PC-3 (cell line): Measurements from ENCODE around the gene STX1A. TPM values are rescaled to one million over a fixed set of nuclear protein-coding genes. Genes with fewer than 3 reads are reported as not detected.

ENCODE experiments used
- ATAC-seq: fragments of 200-7000 bp; cut with Tn5 transposase; 2 replicates; pipeline ENCODE4 v1.9.1; 2020; ENCODE audit warnings: mild to moderate bottlenecking, moderate library complexity
- BruUV-seq: library from RNA; stranded (reverse); fragments of 400-500 nt; replicated peaks from 2 replicates; lab custom pipeline; 2021; lab: Mats Ljungman, UMichigan
- CTCF ChIA-PET: fragments of 300-600 bp; sonication (Branson Sonifier 250); formaldehyde crosslinking; loops from one replicate; lab custom pipeline; 2022; ENCODE audit warnings: antibody characterized with exemption; lab: Charles Lee
- POLR2A ChIA-PET: fragments of 300-600 bp; sonication (Branson Sonifier 250); formaldehyde crosslinking; loops from one replicate; lab custom pipeline; 2022; ENCODE audit warnings: antibody characterized with exemption; ENCODE audit not compliant: unreplicated experiment; lab: Charles Lee
- DNase-seq: peaks from one replicate; pipeline ENCODE4 v3.0.0-alpha.2; 2015
- H2AFZ ChIP-seq: fragments of 300-600 bp; sonication (generic); 2 replicates; pipeline ENCODE4 v1.6.0; 2016; ENCODE audit warnings: antibody characterized with exemption, low read length
- H3F3A ChIP-seq: fragments of 300-600 bp; sonication (generic); one replicate; pipeline ENCODE4 v1.6.0; 2017; ENCODE audit warnings: antibody characterized with exemption, low read length, control low read depth, mild to moderate bottlenecking; ENCODE audit not compliant: unreplicated experiment
- H3K27ac ChIP-seq: fragments of 300-600 bp; sonication (generic); 2 replicates; pipeline ENCODE4 v1.5.1; 2016; ENCODE audit warnings: mild to moderate bottlenecking, low read length
- H3K27me3 ChIP-seq: fragments of 300-600 bp; sonication (generic); 2 replicates; pipeline ENCODE4 v1.6.1; 2016; ENCODE audit warnings: low read length, mixed read lengths
- H3K36me3 ChIP-seq: fragments of 300-600 bp; sonication (generic); 2 replicates; pipeline ENCODE4 v1.6.1; 2016; ENCODE audit warnings: low read depth, mixed run types, low read length, mixed read lengths
- H3K4me1 ChIP-seq: fragments of 300-600 bp; sonication (generic); 2 replicates; pipeline ENCODE4 v1.5.1; 2016; ENCODE audit warnings: low read length; ENCODE audit not compliant: insufficient read depth
- H3K4me2 ChIP-seq: fragments of 300-600 bp; sonication (generic); 2 replicates; pipeline ENCODE4 v1.6.0; 2016; ENCODE audit warnings: low read length
- H3K4me3 ChIP-seq: fragments of 300-600 bp; sonication (generic); 2 replicates; pipeline ENCODE4 v1.5.1; 2016; ENCODE audit warnings: mild to moderate bottlenecking, low read length, mixed read lengths
- H3K79me2 ChIP-seq: fragments of 300-600 bp; sonication (generic); 2 replicates; pipeline ENCODE4 v1.6.1; 2017; ENCODE audit warnings: low read length, mixed read lengths
- H3K9ac ChIP-seq: fragments of 300-600 bp; sonication (generic); 2 replicates; pipeline ENCODE4 v1.6.0; 2016; ENCODE audit warnings: mild to moderate bottlenecking, low read length
- H3K9me2 ChIP-seq: fragments of 300-600 bp; sonication (generic); replicated peaks from 2 replicates; pipeline ENCODE4 v1.6.1; 2016; ENCODE audit warnings: mixed run types, low read length, mixed read lengths
- H3K9me3 ChIP-seq: fragments of 300-600 bp; sonication (generic); 2 replicates; pipeline ENCODE4 v1.6.1; 2016; ENCODE audit warnings: low read length, mixed read lengths
- H4K20me1 ChIP-seq: fragments of 300-600 bp; sonication (generic); 2 replicates; pipeline ENCODE4 v1.6.1; 2016; ENCODE audit warnings: low read length, mixed read lengths
- EZH2 ChIP-seq: fragments of 300-600 bp; sonication (generic); IDR thresholded peaks from one replicate; pipeline ENCODE4 v1.6.1; 2017; ENCODE audit warnings: antibody characterized with exemption, mild to moderate bottlenecking, low read length; ENCODE audit not compliant: unreplicated experiment
- EZH2phosphoT487 ChIP-seq: fragments of 300-600 bp; sonication (generic); IDR thresholded peaks from 2 replicates; pipeline ENCODE4 v1.6.1; 2018; ENCODE audit warnings: mild to moderate bottlenecking, antibody characterized with exemption, low read length, borderline replicate concordance
- intact Hi-C: fragments of 100-400 bp; cut with micrococcal nuclease; formaldehyde crosslinking; loops from 2 replicates; pipeline ENCODE4 v1.9.0; 2023
- total RNA-seq: library from RNA; depleted of rRNA; stranded (reverse); fragments of >200 nt; gene quantifications from 2 replicates; pipeline ENCODE4 v1.2.3, GENCODE V29; 2014
- TF ChIP-seq, protein P1 (sequence below): fragments of 300-600 bp; sonication (generic); conservative IDR thresholded peaks from 2 replicates; pipeline ENCODE4 v1.5.1; 2017; ENCODE audit warnings: antibody characterized with exemption, low read depth, mild to moderate bottlenecking, low read length

Gene STX1A
- total RNA-seq, 1 experiment from 2014 or later: 145 TPM

DNA sequence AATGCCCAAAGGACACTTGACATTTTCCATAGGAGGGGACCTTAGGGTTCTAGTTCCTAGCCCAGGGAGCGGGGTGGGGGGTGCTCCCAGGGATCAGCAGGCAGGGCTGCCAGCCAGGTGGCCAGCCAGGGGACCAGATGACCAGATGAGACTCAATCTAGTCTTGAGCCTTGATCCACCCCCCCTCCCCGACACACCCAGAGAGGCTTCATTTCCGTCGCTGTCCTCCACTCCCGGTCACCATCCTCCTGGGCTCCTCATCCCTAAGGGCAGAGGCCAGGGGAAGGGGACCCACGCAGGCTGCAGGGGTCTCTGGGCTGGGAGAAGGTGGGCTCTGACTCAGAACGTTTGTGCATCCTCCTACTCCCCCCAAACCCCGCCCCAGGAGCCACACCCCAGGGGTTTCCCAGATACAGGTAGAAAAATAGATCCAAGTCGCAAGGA lies 1.0 kb downstream of the STX1A start:
- ChIA-PET POLR2A (interaction anchor here (0.6 to 4.9 kb wide), 2 partner anchors 12 to 361 kb away, joined by 4 to 90 read pairs; no protein-coding TSS in a partner anchor), CTCF (no interaction called here)
- H3K4me1 ChIP-seq: peaks cover 55% of the 10 kb centered on the region
- H3K79me2 ChIP-seq: peaks cover 61% of the 10 kb centered on the region
- peaks cover 16% of the 10 kb centered on the region; the same call in 1 of the 2 replicates for H4K20me1 ChIP-seq
- peak; percentile 38 for DNase-seq
- H3K9me2 ChIP-seq: no peaks in the 10 kb centered on the region
- BruUV-seq: TSS peak; percentile 73
- H3K36me3 ChIP-seq: peaks cover 24% of the 10 kb centered on the region
- peak overlapping the region; percentile 100 for H3K27ac ChIP-seq
- H3F3A ChIP-seq: peaks cover 11% of the 10 kb centered on the region
- peak overlapping the region; percentile 95 for H3K4me3 ChIP-seq
- H3K9ac ChIP-seq: peak overlapping the region; percentile 100
- intact Hi-C loops: loop anchor here (2.0 to 5.0 kb wide), 2 partner anchors 14 to 51 kb away; partner anchors contain the start of gene VPS37D
- peak; percentile 3 for ATAC-seq
- H2AFZ ChIP-seq: no peak overlapping the region
- H3K27me3 ChIP-seq: no peaks in the 10 kb centered on the region
- TF ChIP-seq EZH2phosphoT487 (no peak), EZH2 (no peak)
- TF ChIP-seq, protein P1, sequence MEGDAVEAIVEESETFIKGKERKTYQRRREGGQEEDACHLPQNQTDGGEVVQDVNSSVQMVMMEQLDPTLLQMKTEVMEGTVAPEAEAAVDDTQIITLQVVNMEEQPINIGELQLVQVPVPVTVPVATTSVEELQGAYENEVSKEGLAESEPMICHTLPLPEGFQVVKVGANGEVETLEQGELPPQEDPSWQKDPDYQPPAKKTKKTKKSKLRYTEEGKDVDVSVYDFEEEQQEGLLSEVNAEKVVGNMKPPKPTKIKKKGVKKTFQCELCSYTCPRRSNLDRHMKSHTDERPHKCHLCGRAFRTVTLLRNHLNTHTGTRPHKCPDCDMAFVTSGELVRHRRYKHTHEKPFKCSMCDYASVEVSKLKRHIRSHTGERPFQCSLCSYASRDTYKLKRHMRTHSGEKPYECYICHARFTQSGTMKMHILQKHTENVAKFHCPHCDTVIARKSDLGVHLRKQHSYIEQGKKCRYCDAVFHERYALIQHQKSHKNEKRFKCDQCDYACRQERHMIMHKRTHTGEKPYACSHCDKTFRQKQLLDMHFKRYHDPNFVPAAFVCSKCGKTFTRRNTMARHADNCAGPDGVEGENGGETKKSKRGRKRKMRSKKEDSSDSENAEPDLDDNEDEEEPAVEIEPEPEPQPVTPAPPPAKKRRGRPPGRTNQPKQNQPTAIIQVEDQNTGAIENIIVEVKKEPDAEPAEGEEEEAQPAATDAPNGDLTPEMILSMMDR: no peak
- H3K4me2 ChIP-seq: peak overlapping the region; percentile 99
- no peaks in the 10 kb centered on the region for H3K9me3 ChIP-seq

DNA sequence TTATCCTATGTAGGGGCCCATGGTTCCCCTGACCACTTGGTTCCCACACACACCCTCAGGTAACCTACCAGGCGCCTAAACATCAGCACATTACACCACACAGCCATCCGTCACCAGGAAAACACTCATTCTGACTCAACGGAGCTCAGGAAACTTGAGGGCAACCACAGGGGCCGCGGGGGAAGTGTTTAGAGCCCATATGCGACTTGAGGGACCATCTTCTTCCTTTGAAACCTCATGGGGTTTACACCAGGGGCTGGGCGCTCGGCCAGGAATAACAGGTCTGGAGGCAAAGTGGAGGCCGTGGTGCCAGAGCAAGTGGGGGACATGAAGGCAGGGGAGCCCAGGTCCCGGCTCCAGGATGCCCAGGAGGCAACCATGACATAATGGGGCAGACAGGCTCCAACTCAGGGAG lies 1.5 kb downstream of the STX1A start:
- ChIA-PET CTCF (no interaction called here), POLR2A (interaction anchor here (0.5 to 4.9 kb wide), 4 partner anchors 12 to 361 kb away, joined by 4 to 90 read pairs (median 4); no protein-coding TSS in a partner anchor)
- Histone ChIP-seq H2AFZ (no peak overlapping the region), H4K20me1 (peaks cover 21% of the 10 kb centered on the region), H3K9me3 (no peaks in the 10 kb centered on the region), H3K9me2 (no peaks in the 10 kb centered on the region), H3K4me3 (peak overlapping the region; percentile 95), H3K36me3 (peaks cover 29% of the 10 kb centered on the region), H3K4me2 (peak overlapping the region; percentile 99), H3K79me2 (peaks cover 66% of the 10 kb centered on the region), H3K27me3 (no peaks in the 10 kb centered on the region), H3F3A (peaks cover 11% of the 10 kb centered on the region), H3K4me1 (peaks cover 58% of the 10 kb centered on the region), H3K9ac (peak overlapping the region; percentile 100), H3K27ac (peak overlapping the region; percentile 100)
- DNase-seq (peak; percentile 95), ATAC-seq (peak; percentile 32)
- BruUV-seq: no TSS peak
- intact Hi-C loops: loop anchor here (2.0 to 5.0 kb wide), 2 partner anchors 13 to 51 kb away; partner anchors contain the start of gene VPS37D
- no peak for TF ChIP-seq EZH2

DNA sequence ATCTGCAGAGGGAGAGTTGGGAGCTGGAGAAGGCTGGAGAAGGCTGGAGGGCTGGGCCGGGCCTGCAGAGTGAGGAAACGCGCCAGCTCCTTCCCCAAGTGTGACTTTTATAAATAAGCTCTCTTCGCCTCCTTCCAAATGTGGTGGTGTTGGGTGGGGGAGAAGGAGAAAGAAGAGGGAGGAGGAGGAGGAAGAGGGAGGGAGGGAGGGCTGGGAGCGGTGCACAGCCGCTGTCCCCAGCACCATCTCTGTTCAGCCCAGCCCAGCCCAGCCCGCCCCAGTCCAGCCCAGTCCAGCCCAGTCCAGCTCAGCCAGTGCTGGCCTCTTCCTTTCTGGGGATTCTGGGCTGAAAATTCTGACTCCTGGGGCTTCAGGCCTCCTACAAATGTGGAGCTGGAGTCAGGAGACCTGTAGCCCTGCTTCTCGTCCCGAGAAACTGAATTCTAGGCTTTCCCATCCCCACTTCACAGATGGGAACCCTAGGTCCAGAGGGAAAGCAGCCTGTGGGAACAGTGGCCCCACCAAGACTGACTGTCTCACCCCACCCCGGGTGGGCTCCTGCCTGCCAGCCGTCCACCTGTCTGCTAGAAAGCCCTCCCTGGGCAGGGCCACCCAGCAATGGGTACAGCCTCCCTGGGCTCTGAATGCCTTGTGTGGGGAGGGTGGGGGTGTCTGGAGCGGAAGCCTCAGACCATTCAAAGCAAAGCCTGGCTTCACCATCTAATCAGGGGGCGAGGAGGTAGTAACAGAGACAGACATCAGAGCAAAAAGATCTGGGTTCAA lies 2.3 kb downstream of the STX1A start:
- Histone ChIP-seq H3K9me2 (no peaks in the 10 kb centered on the region), H3K27me3 (no peaks in the 10 kb centered on the region), H3K9me3 (no peaks in the 10 kb centered on the region), H2AFZ (no peak overlapping the region), H3K79me2 (peaks cover 74% of the 10 kb centered on the region), H3K27ac (peak overlapping the region; percentile 100), H3K9ac (peak overlapping the region; percentile 100), H3K4me2 (peak overlapping the region; percentile 99), H3F3A (peaks cover 11% of the 10 kb centered on the region), H3K36me3 (peaks cover 34% of the 10 kb centered on the region), H3K4me1 (peaks cover 64% of the 10 kb centered on the region), H3K4me3 (peak overlapping the region; percentile 95), H4K20me1 (peaks cover 29% of the 10 kb centered on the region)
- intact Hi-C loops: loop anchor here (5.0 kb wide), 1 partner anchor 50 kb away; the partner anchor contains the start of gene VPS37D
- ChIA-PET CTCF (interaction anchor here (0.6 kb wide), 1 partner anchor 8 kb away, joined by 8 read pairs; no protein-coding TSS in a partner anchor), POLR2A (interaction anchor here (0.5 to 4.9 kb wide), 4 partner anchors 11 to 33 kb away, joined by 4 to 90 read pairs (median 4); no protein-coding TSS in a partner anchor)
- BruUV-seq: no TSS peak
- ATAC-seq (peak; percentile 4; the same call in 1 of the 2 replicates), DNase-seq (no peak)
- TF ChIP-seq EZH2 (no peak), EZH2phosphoT487 (no peak)
- TF ChIP-seq, protein P1: no peak
